Neural cell (in vitro differentiated cells): Measurements from ENCODE around the gene CACNA1D. TPM values are rescaled to one million over a fixed set of nuclear protein-coding genes. Genes with fewer than 3 reads are reported as not detected.

Experiments
- H2AFZ ChIP-seq: fragments of 200-600, 300-800 bp; sonication (generic), shearing (Covaris generic); 2 replicates; pipeline ENCODE4 v1.6.0; 2014; ENCODE audit warnings: low read depth, mild to moderate bottlenecking, antibody characterized with exemption, low read length, moderate library complexity
- H3F3A ChIP-seq: fragments of 200-600 bp; shearing (Covaris generic); 2 replicates; pipeline ENCODE4 v1.6.1; 2016; ENCODE audit warnings: mild to moderate bottlenecking, moderate library complexity, mixed read lengths, antibody characterized with exemption, low read length; ENCODE audit not compliant: insufficient read depth, poor library complexity, severe bottlenecking
- H3K27ac ChIP-seq: fragments of 200-600, 300-800 bp; sonication (generic), shearing (Covaris generic); 2 replicates; pipeline ENCODE4 v1.5.1; 2014; ENCODE audit warnings: mild to moderate bottlenecking, low read length, moderate library complexity
- H3K27me3 ChIP-seq: fragments of 300-800, 200-600 bp; sonication (generic), shearing (Covaris generic); 2 replicates; pipeline ENCODE4 v1.6.0; 2014; ENCODE audit warnings: mild to moderate bottlenecking, low read depth, low read length, moderate library complexity; ENCODE audit not compliant: insufficient read depth
- H3K36me3 ChIP-seq: fragments of 300-800, 200-600 bp; sonication (generic), shearing (Covaris generic); 2 replicates; pipeline ENCODE4 v1.5.1; 2014; ENCODE audit warnings: mild to moderate bottlenecking, antibody characterized with exemption, low read length, moderate library complexity; ENCODE audit not compliant: insufficient read depth
- H3K4me2 ChIP-seq: fragments of 300-800, 200-600 bp; sonication (generic), shearing (Covaris generic); 2 replicates; pipeline ENCODE4 v1.6.0; 2014; ENCODE audit warnings: mild to moderate bottlenecking, low read length
- H3K4me3 ChIP-seq: fragments of 300-800, 200-600 bp; sonication (generic), shearing (Covaris generic); 2 replicates; pipeline ENCODE4 v1.5.1; 2014; ENCODE audit warnings: mild to moderate bottlenecking, low read length, moderate library complexity
- H3K79me2 ChIP-seq: fragments of 200-600 bp; shearing (Covaris generic); replicated peaks from 2 replicates; pipeline ENCODE4 v1.6.0; 2014; ENCODE audit warnings: mild to moderate bottlenecking, low read length, moderate library complexity; ENCODE audit not compliant: insufficient read depth
- H3K9ac ChIP-seq: fragments of 300-800, 200-600 bp; sonication (generic), shearing (Covaris generic); 2 replicates; pipeline ENCODE4 v1.6.1; 2016; ENCODE audit warnings: mild to moderate bottlenecking, low read length, mixed read lengths
- H3K9me2 ChIP-seq: fragments of 200-600 bp; shearing (Covaris generic); 2 replicates; pipeline ENCODE4 v1.6.1; 2016; ENCODE audit warnings: mild to moderate bottlenecking, low read length, mixed read lengths; ENCODE audit not compliant: insufficient read depth
- H3K9me3 ChIP-seq: fragments of 200-600, 300-800 bp; sonication (generic), shearing (Covaris generic); 2 replicates; pipeline ENCODE4 v1.6.1; 2016; ENCODE audit warnings: mild to moderate bottlenecking, mixed run types, low read length, moderate library complexity, mixed read lengths
- H4K20me1 ChIP-seq: fragments of 200-600 bp; shearing (Covaris generic); 2 replicates; pipeline ENCODE4 v1.6.1; 2016; ENCODE audit warnings: mild to moderate bottlenecking, mixed run types; ENCODE audit not compliant: insufficient read depth
- EP300 ChIP-seq: fragments of 450-650 bp; conservative IDR thresholded peaks from 2 replicates; pipeline ENCODE4 v1.6.1; 2014; ENCODE audit warnings: antibody characterized with exemption, mild to moderate bottlenecking, moderate library complexity; ENCODE audit not compliant: poor library complexity, severe bottlenecking
- EZH2 ChIP-seq: fragments of 200-600, 300-800 bp; shearing (Covaris generic), sonication (generic); IDR thresholded peaks from 2 replicates; pipeline ENCODE4 v1.6.1; 2014; ENCODE audit warnings: antibody characterized with exemption, low read length, borderline replicate concordance, mild to moderate bottlenecking; ENCODE audit not compliant: insufficient read depth, poor library complexity, severe bottlenecking
- MXI1 ChIP-seq: fragments of 450-650 bp; conservative IDR thresholded peaks from 2 replicates; pipeline ENCODE4 v1.6.1; 2014; ENCODE audit warnings: antibody characterized with exemption, mild to moderate bottlenecking; ENCODE audit not compliant: poor library complexity, severe bottlenecking
- POLR2AphosphoS5 ChIP-seq: IDR thresholded peaks from 2 replicates; pipeline ENCODE4 v1.6.1; 2012
- RAD21 ChIP-seq: fragments of 450-650 bp; conservative IDR thresholded peaks from 2 replicates; pipeline ENCODE4 v1.6.1; 2014; ENCODE audit warnings: antibody characterized with exemption, mild to moderate bottlenecking, moderate library complexity
- REST ChIP-seq: IDR thresholded peaks from 2 replicates; pipeline ENCODE4 v1.6.1; 2012; ENCODE audit warnings: borderline replicate concordance
- SMC3 ChIP-seq: fragments of 450-650 bp; conservative IDR thresholded peaks from 2 replicates; pipeline ENCODE4 v1.6.1; 2014; ENCODE audit warnings: antibody characterized with exemption, mild to moderate bottlenecking, moderate library complexity; ENCODE audit not compliant: poor library complexity
- TAF1 ChIP-seq: IDR thresholded peaks from 2 replicates; pipeline ENCODE4 v1.6.1; 2012; ENCODE audit warnings: low read depth
- polyA plus RNA-seq: library from polyadenylated mRNA; depleted of rRNA; stranded (reverse); fragments of >200 nt; gene quantifications from 2 replicates; pipeline ENCODE4 v1.2.3, GENCODE V29; 2014
- TF ChIP-seq, protein P1 (sequence below): fragments of 450-650 bp; IDR thresholded peaks from 2 replicates; pipeline ENCODE4 v1.5.1; 2014; ENCODE audit warnings: antibody characterized with exemption, mild to moderate bottlenecking, moderate library complexity; ENCODE audit not compliant: poor library complexity, severe bottlenecking

The CACNA1D gene
- polyA plus RNA-seq, 1 donor from 2014 or later: 22.5 TPM

GRCh38 chr3:53489386-53489785, 5.0 kb upstream of the CACNA1D start:
- Histone ChIP-seq H3K79me2 (no peaks in the 10 kb centered on the region), H3K9me3 (no peaks in the 10 kb centered on the region), H2AFZ (no peak overlapping the region), H4K20me1 (no peaks in the 10 kb centered on the region), H3K9me2 (no peaks in the 10 kb centered on the region), H3F3A (no peaks in the 10 kb centered on the region), H3K36me3 (no peaks in the 10 kb centered on the region), H3K27ac (no peak overlapping the region), H3K4me2 (no peak overlapping the region), H3K4me3 (no peak overlapping the region), H3K27me3 (peaks cover 11% of the 10 kb centered on the region), H3K9ac (no peak overlapping the region)
- no peak for TF ChIP-seq REST

- no peaks in the 10 kb centered on the region for H3K9me3 ChIP-seq
- no peak for TF ChIP-seq POLR2AphosphoS5
- no peak for TF ChIP-seq EZH2
- TF ChIP-seq REST: no peak
- no peak for TF ChIP-seq SMC3
- no peak for TF ChIP-seq EP300
- TF ChIP-seq, protein P1, sequence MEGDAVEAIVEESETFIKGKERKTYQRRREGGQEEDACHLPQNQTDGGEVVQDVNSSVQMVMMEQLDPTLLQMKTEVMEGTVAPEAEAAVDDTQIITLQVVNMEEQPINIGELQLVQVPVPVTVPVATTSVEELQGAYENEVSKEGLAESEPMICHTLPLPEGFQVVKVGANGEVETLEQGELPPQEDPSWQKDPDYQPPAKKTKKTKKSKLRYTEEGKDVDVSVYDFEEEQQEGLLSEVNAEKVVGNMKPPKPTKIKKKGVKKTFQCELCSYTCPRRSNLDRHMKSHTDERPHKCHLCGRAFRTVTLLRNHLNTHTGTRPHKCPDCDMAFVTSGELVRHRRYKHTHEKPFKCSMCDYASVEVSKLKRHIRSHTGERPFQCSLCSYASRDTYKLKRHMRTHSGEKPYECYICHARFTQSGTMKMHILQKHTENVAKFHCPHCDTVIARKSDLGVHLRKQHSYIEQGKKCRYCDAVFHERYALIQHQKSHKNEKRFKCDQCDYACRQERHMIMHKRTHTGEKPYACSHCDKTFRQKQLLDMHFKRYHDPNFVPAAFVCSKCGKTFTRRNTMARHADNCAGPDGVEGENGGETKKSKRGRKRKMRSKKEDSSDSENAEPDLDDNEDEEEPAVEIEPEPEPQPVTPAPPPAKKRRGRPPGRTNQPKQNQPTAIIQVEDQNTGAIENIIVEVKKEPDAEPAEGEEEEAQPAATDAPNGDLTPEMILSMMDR: no peak
- no peak for TF ChIP-seq MXI1
- no peak for TF ChIP-seq RAD21
- no peak for TF ChIP-seq TAF1
- H3K9ac ChIP-seq: no peak overlapping the region
- no peak overlapping the region for H2AFZ ChIP-seq
- H3K27ac ChIP-seq: no peak overlapping the region
- H3K36me3 ChIP-seq: no peaks in the 10 kb centered on the region
- H3K79me2 ChIP-seq: no peaks in the 10 kb centered on the region
- no peak overlapping the region for H3K4me2 ChIP-seq
- H3K9me2 ChIP-seq: no peaks in the 10 kb centered on the region
- H3K4me3 ChIP-seq: no peak overlapping the region
- H4K20me1 ChIP-seq: no peaks in the 10 kb centered on the region
- H3K27me3 ChIP-seq: peaks cover 12% of the 10 kb centered on the region
- H3F3A ChIP-seq: no peaks in the 10 kb centered on the region
Observed at GRCh38 chr3:53489787-53490458, 4.5 kb upstream of the CACNA1D start.
